ENCODE measurements around the gene MMP14. TPM values are rescaled to one million over a fixed set of nuclear protein-coding genes. Genes with fewer than 3 reads are reported as not detected.
"Not testable (repeated sequence)": the region's sequence is repeated elsewhere in the genome, so short reads cannot be mapped to it uniquely, and the experiment has no call there.

MMP14 gene
- total RNA-seq, 1 donor: 580 TPM

DNA sequence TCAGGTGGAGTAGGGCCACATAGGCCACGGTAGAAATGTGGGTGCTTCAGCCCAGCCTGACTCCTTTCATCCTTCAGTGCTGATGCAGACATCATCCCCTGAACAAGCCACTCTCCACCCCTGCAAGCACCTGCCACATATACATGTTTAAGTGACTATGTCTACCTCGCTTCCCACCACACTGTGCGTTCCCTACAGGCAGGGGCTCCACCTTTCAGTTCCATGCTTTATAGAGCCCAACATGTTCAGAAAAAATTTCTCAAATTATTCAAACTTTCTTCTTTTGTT, 32.8 kb upstream of the MMP14 start:
- no peaks in the 10 kb centered on the region for H3K9me3 ChIP-seq (ENCODE audit: low read depth, low read length)
- H3K79me2 ChIP-seq (ENCODE audit: insufficient read depth, low read length): no peaks in the 10 kb centered on the region
- TF ChIP-seq, protein P1, sequence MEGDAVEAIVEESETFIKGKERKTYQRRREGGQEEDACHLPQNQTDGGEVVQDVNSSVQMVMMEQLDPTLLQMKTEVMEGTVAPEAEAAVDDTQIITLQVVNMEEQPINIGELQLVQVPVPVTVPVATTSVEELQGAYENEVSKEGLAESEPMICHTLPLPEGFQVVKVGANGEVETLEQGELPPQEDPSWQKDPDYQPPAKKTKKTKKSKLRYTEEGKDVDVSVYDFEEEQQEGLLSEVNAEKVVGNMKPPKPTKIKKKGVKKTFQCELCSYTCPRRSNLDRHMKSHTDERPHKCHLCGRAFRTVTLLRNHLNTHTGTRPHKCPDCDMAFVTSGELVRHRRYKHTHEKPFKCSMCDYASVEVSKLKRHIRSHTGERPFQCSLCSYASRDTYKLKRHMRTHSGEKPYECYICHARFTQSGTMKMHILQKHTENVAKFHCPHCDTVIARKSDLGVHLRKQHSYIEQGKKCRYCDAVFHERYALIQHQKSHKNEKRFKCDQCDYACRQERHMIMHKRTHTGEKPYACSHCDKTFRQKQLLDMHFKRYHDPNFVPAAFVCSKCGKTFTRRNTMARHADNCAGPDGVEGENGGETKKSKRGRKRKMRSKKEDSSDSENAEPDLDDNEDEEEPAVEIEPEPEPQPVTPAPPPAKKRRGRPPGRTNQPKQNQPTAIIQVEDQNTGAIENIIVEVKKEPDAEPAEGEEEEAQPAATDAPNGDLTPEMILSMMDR (IDR thresholded peaks at IDR 0.05; ENCODE audit: extremely low read depth, low read depth, low read length): no peak
- no peak overlapping the region for H2AFZ ChIP-seq (ENCODE audit: low read length)
- DNase-seq (ENCODE audit: insufficient read length, low spot score, missing footprints): no peak
- H3K4me2 ChIP-seq (ENCODE audit: insufficient read depth, low read length): no peak overlapping the region
- no peaks in the 10 kb centered on the region for H3K36me3 ChIP-seq (ENCODE audit: insufficient read depth, low read length)
- no peaks in the 10 kb centered on the region for H3K4me1 ChIP-seq (ENCODE audit: insufficient read depth, low read length)
- no peak overlapping the region for H3K27ac ChIP-seq (ENCODE audit: low read depth, low read length)
- no peaks in the 10 kb centered on the region for H3K27me3 ChIP-seq (ENCODE audit: insufficient read depth, low read length)
- no peak overlapping the region for H3K4me3 ChIP-seq (ENCODE audit: insufficient read depth, low read length)
- H4K20me1 ChIP-seq (ENCODE audit: insufficient read depth, low read length): no peaks in the 10 kb centered on the region

DNA sequence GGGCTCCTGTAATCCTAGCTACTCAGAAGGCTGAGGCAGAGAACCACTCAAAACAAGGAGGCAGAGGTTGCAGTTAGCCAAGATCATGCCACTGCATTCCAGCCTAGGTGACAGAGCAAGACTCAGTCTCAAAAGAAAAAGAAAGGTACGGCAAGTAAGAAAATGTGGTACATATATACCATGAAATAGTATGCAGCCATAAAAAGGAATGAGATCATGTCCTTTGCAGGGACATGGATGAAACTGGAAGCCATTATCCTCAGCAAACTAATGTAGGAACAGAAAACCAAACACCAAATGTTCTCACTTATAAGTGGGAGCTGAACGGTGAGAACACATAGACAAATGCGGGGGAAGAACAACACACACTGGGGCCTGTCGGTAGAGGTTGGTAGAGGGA, 31.1 kb upstream of the MMP14 start:
- not testable (repeated sequence) for H3K27me3 ChIP-seq (ENCODE audit: insufficient read depth, low read length); DNase-seq (ENCODE audit: insufficient read length, low spot score, missing footprints); H3K79me2 ChIP-seq (ENCODE audit: insufficient read depth, low read length); H3K4me3 ChIP-seq (ENCODE audit: insufficient read depth, low read length); H4K20me1 ChIP-seq (ENCODE audit: insufficient read depth, low read length); H3K36me3 ChIP-seq (ENCODE audit: insufficient read depth, low read length); H2AFZ ChIP-seq (ENCODE audit: low read length); H3K4me2 ChIP-seq (ENCODE audit: insufficient read depth, low read length); H3K4me1 ChIP-seq (ENCODE audit: insufficient read depth, low read length); H3K9me3 ChIP-seq (ENCODE audit: low read depth, low read length); H3K27ac ChIP-seq (ENCODE audit: low read depth, low read length)

DNA sequence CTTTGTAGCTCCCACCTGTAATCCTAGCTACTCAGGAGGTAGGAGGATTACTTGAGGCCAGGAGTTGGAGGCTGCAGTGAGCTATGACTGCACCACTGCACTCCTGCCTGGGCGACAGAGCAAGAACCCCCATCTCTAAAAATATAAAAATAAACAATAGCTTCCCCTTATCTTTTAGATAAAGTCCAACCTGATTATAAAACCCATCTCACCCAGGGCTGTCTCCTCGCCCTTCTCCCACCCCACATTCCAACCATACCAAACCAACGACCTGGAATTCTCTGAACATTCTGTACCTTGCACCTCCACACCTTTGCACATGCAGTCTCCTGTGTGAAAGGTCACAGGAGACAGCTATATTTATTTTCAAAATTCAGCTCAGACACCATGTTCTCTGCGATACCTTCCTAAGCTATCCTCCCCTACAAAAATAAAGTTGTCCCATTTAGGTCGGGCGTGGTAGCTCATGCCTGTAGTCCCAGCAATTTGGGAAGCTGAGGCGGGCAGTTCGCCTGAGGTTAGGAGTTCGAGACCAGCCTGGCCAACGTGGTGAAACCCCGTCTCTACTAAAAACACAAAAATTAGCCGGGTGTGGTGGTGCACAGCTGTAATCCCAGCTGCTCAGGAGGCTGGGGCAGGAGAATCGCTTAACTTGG, 28.8 kb upstream of the MMP14 start:
- H3K4me3 ChIP-seq (ENCODE audit: insufficient read depth, low read length): no peak overlapping the region
- no peaks in the 10 kb centered on the region for H3K36me3 ChIP-seq (ENCODE audit: insufficient read depth, low read length)
- no peaks in the 10 kb centered on the region for H3K79me2 ChIP-seq (ENCODE audit: insufficient read depth, low read length)
- TF ChIP-seq, protein P1 (IDR thresholded peaks at IDR 0.05; ENCODE audit: extremely low read depth, low read depth, low read length): no peak
- no peaks in the 10 kb centered on the region for H3K27me3 ChIP-seq (ENCODE audit: insufficient read depth, low read length)
- no peak overlapping the region for H3K27ac ChIP-seq (ENCODE audit: low read depth, low read length)
- no peak overlapping the region for H2AFZ ChIP-seq (ENCODE audit: low read length)
- H3K4me2 ChIP-seq (ENCODE audit: insufficient read depth, low read length): no peak overlapping the region
- no peaks in the 10 kb centered on the region for H4K20me1 ChIP-seq (ENCODE audit: insufficient read depth, low read length)
- H3K9me3 ChIP-seq (ENCODE audit: low read depth, low read length): no peaks in the 10 kb centered on the region
- H3K4me1 ChIP-seq (ENCODE audit: insufficient read depth, low read length): no peaks in the 10 kb centered on the region
- no peak for DNase-seq (ENCODE audit: insufficient read length, low spot score, missing footprints)

DNA sequence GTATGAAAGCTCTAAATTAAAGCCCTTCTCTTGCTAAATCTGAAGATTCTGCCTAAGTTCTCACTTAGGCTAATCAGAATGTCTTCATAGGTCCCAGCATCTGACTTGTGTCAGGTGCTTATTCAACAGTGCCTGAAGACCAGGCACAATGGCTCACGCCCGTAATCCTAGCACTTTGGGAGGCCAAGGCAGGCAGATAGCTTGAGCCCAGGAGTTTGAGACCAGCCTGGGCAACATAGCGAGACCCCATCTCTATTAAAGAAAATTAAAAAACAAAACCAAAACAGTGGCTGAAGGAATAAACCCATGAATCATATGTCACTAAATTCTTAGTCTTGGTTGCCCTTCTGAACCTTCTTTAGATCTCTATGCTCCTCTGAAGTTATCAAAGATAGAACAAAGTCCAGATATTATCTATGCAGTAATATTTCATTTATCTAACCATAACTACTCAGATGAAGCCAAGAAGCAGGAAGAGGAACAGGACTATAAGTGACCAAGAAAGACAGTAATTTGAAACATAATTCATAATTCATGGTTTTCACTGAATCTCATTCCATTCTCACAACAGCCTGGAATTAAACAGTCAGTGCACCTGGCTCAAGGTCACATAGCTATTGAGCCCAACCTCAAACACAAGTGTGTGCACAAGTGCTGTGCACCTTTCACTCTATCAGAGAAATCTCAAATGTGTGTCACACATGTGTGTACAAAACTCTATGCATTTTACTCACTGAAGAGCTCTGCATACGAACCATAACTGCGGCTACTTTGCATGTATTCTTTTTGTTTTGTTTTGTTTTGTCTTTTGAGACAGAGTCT, 27.8 kb upstream of the MMP14 start:
- Histone ChIP-seq H3K4me2 (ENCODE audit: insufficient read depth, low read length) (no peak overlapping the region), H3K36me3 (ENCODE audit: insufficient read depth, low read length) (no peaks in the 10 kb centered on the region), H3K9me3 (ENCODE audit: low read depth, low read length) (no peaks in the 10 kb centered on the region), H3K27me3 (ENCODE audit: insufficient read depth, low read length) (no peaks in the 10 kb centered on the region), H3K27ac (ENCODE audit: low read depth, low read length) (no peak overlapping the region), H2AFZ (ENCODE audit: low read length) (no peak overlapping the region), H4K20me1 (ENCODE audit: insufficient read depth, low read length) (no peaks in the 10 kb centered on the region), H3K4me3 (ENCODE audit: insufficient read depth, low read length) (no peak overlapping the region), H3K79me2 (ENCODE audit: insufficient read depth, low read length) (no peaks in the 10 kb centered on the region), H3K4me1 (ENCODE audit: insufficient read depth, low read length) (no peaks in the 10 kb centered on the region)
- no peak for DNase-seq (ENCODE audit: insufficient read length, low spot score, missing footprints)
- TF ChIP-seq, protein P1 (IDR thresholded peaks at IDR 0.05; ENCODE audit: extremely low read depth, low read depth, low read length): no peak

Measured in osteoblast (primary cell).